ENCODE results near the gene WDR5.

WDR5 gene

GRCh38 chr9:134154262-134154701, 18.4 kb downstream of the WDR5 start:
- no peak overlapping the region for H3K4me3 ChIP-seq (ENCODE audit: low read length)
- DNase-seq (ENCODE audit: low read depth): no peak
- TF ChIP-seq CTCF (conservative IDR thresholded peaks at IDR 0.05; ENCODE audit: low read length): no peak

GRCh38 chr9:134155812-134156377, 20.0 kb downstream of the WDR5 start:
- no peak for TF ChIP-seq CTCF (conservative IDR thresholded peaks at IDR 0.05; ENCODE audit: low read length)
- no peak overlapping the region for H3K4me3 ChIP-seq (ENCODE audit: low read length)

GRCh38 chr9:134156564-134157377, 20.9 kb downstream of the WDR5 start:
- no peak overlapping the region for H3K4me3 ChIP-seq (ENCODE audit: low read length)
- DNase-seq (ENCODE audit: low read depth): no peak
- TF ChIP-seq CTCF (conservative IDR thresholded peaks at IDR 0.05; ENCODE audit: low read length): no peak

More at GRCh38 chr9:134155812-134156377, 20.0 kb downstream of the WDR5 start:
- no peak for DNase-seq (ENCODE audit: low read depth)

GRCh38 chr9:134157378-134157885, 21.6 kb downstream of the WDR5 start:
- H3K4me3 ChIP-seq (ENCODE audit: low read length): no peak overlapping the region
- no peak for TF ChIP-seq CTCF (conservative IDR thresholded peaks at IDR 0.05; ENCODE audit: low read length)
- DNase-seq (ENCODE audit: low read depth): no peak

GRCh38 chr9:134158242-134158641, 22.4 kb downstream of the WDR5 start:
- TF ChIP-seq CTCF (conservative IDR thresholded peaks at IDR 0.05; ENCODE audit: low read length): no peak
- DNase-seq (ENCODE audit: low read depth): no peak
- no peak overlapping the region for H3K4me3 ChIP-seq (ENCODE audit: low read length)

- no peak overlapping the region for H3K4me3 ChIP-seq (ENCODE audit: low read length)
- DNase-seq (ENCODE audit: low read depth): no peak
Measured at GRCh38 chr9:134158753-134159392, 23.0 kb downstream of the WDR5 start.

More at GRCh38 chr9:134158753-134159392, 23.0 kb downstream of the WDR5 start:
- no peak for TF ChIP-seq CTCF (conservative IDR thresholded peaks at IDR 0.05; ENCODE audit: low read length)
